Upper lobe of left lung (tissue), 6 donors: ENCODE results near the gene THRA. TPM values are rescaled to one million over a fixed set of nuclear protein-coding genes. Genes with fewer than 3 reads are reported as not detected.

Source experiments
- ATAC-seq, 2 donors: fragments of 200-7000 bp; cut with Tn5 transposase; one replicate each; pipeline ENCODE4 v1.9.1; 2022; ENCODE audit warnings: mild to moderate bottlenecking in 2 of 2, moderate library complexity in 2 of 2; ENCODE audit not compliant: low FRiP score in 2 of 2
- DNase-seq, 2 donors: peaks; one replicate each; pipeline ENCODE4 v3.0.0-alpha.2; 2019 to 2020
- H3K27ac ChIP-seq, 4 donors: fragments of 200-600 bp; sonication (generic); one replicate each; pipeline ENCODE4 v1.5.1; 2016 to 2019
- H3K27me3 ChIP-seq, 4 donors: fragments of 200-600 bp; sonication (generic); one replicate each; pipeline ENCODE4 v1.5.1; 2017 to 2019
- H3K36me3 ChIP-seq, 4 donors: fragments of 200-600 bp; sonication (generic); one replicate each; pipeline ENCODE4 v1.5.1; 2016 to 2019
- H3K4me1 ChIP-seq, 4 donors: fragments of 200-600 bp; sonication (generic); one replicate each; pipeline ENCODE4 v1.5.1; 2018 to 2019
- H3K4me3 ChIP-seq, 4 donors: fragments of 200-600 bp; sonication (generic); one replicate each; pipeline ENCODE4 v1.5.1; 2017 to 2019; ENCODE audit warnings: mild to moderate bottlenecking in 2 of 4, moderate library complexity in 1 of 4
- H3K9me3 ChIP-seq, 4 donors: fragments of 200-600 bp; sonication (generic); one replicate each; pipeline ENCODE4 v1.5.1; 2018 to 2019
- EP300 ChIP-seq, 4 donors: sonication (generic); formaldehyde crosslinking; IDR thresholded peaks; one replicate each; pipeline ENCODE4 v1.5.1; 2017; ENCODE audit warnings: antibody characterized with exemption in 4 of 4, control low read depth in 2 of 4
- POLR2A ChIP-seq, 4 donors: fragments of 450-650 bp; IDR thresholded peaks; one replicate each; pipeline ENCODE4 v1.5.1; 2016 to 2017; ENCODE audit warnings: antibody characterized with exemption in 4 of 4, mild to moderate bottlenecking in 2 of 4
- POLR2AphosphoS5 ChIP-seq, 2 donors: sonication (generic); formaldehyde crosslinking; IDR thresholded peaks; one replicate each; pipeline ENCODE4 v1.5.1; 2017; ENCODE audit warnings: antibody characterized with exemption in 2 of 2
- WGBS, 2 donors: methylation state at CpG; one replicate each; pipeline ENCODE4 v1.1.5; 2017 to 2018; 5-methylcytosine and 5-hydroxymethylcytosine counted together
- total RNA-seq, 6 donors: library from RNA; depleted of rRNA in 4 of 6; stranded (reverse); fragments of >200 nt in 4 of 6; gene quantifications; one replicate each; pipeline versions ENCODE4 v1.1.0 to v1.2.1, GENCODE V29; 2016 to 2021
- TF ChIP-seq, protein P1 (sequence below), 6 experiments: fragments of 450-650 bp in 4 of 6; fragments of 200-600 bp in 2 of 6; sonication (generic) in 2 of 6; IDR thresholded peaks; one replicate each; pipeline ENCODE4 v1.5.1; 2016 to 2019; ENCODE audit warnings: antibody characterized with exemption in 6 of 6
- donor health status: DM: no; HTN: no; CAD: no; lungs with moderate emphysema.
- donor health status: DM: no; HTN: yes; CAD: no; lungs with severe emphysema.

Gene THRA
- total RNA-seq, 6 donors from 2014 or later = 31.0 to 55.3 (median 49.9) TPM

GRCh38 chr17:40059729-40060475 lies 2.9 kb upstream of the THRA start:
- H3K4me1 ChIP-seq = peaks cover 15 to 32% (median 28%) of the 10 kb centered on the region in 4 donors
- TF ChIP-seq, protein P1, sequence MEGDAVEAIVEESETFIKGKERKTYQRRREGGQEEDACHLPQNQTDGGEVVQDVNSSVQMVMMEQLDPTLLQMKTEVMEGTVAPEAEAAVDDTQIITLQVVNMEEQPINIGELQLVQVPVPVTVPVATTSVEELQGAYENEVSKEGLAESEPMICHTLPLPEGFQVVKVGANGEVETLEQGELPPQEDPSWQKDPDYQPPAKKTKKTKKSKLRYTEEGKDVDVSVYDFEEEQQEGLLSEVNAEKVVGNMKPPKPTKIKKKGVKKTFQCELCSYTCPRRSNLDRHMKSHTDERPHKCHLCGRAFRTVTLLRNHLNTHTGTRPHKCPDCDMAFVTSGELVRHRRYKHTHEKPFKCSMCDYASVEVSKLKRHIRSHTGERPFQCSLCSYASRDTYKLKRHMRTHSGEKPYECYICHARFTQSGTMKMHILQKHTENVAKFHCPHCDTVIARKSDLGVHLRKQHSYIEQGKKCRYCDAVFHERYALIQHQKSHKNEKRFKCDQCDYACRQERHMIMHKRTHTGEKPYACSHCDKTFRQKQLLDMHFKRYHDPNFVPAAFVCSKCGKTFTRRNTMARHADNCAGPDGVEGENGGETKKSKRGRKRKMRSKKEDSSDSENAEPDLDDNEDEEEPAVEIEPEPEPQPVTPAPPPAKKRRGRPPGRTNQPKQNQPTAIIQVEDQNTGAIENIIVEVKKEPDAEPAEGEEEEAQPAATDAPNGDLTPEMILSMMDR (IDR thresholded peaks at IDR 0.05) = no peak
- TF ChIP-seq POLR2A (IDR thresholded peaks at IDR 0.05) (no peak), EP300 (IDR thresholded peaks at IDR 0.05) (no peak), POLR2AphosphoS5 (IDR thresholded peaks at IDR 0.05) (no peak)
- no peak overlapping the region for H3K4me3 ChIP-seq
- no peaks in the 10 kb centered on the region for H3K36me3 ChIP-seq
- no peak for ATAC-seq
- WGBS, 2 donors = 72 to 73% methylated on average over 8 of the region's 8 CpGs
- H3K27ac ChIP-seq = peak overlapping the region; percentile 21 to 83 (median 58)
- H3K9me3 ChIP-seq = no peaks in the 10 kb centered on the region
- H3K27me3 ChIP-seq = no peaks in the 10 kb centered on the region
- DNase-seq = no peak

DNA sequence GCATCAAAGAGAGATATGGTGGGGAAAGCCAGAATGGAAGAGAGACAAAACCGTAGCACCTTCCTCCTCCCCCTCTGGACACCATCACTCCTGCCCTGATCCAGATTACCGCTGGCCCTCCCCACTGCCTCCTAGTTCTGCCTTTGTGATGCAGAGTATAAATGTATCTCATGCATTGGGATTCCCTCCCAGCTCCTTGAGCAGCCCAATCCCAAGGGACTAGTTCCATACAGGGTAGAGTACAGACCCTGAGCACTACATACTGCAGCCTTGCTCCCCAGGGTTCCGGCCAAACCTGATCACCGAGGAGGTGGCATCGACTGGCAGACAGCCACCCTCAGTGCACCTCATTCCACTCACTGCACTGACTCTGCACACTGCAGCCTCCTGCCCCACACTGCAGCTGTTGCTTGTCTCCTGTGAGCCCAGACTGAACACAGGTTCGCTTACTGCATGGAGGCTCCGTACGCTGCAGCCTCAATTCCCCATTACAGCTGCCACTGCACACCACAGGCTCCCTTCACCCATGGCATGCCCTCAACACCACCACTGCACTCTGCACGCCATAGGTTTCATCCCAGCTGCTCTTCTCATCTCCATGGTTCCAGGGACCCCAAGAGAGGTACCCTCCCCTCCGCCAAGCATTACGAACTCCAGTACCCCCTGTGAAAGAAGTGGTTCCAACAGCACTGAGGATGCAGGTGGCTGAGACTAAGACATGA lies 1.7 kb upstream of the THRA start:
- H3K4me3 ChIP-seq = no peak overlapping the region
- 88 to 93% methylated on average over 10 to 11 of the region's 11 CpGs for WGBS, 2 donors
- ATAC-seq (no peak), DNase-seq (no peak)
- peak overlapping the region in 1 of 4 donors; percentile 78 for H3K27ac ChIP-seq
- no peaks in the 10 kb centered on the region for H3K27me3 ChIP-seq
- H3K36me3 ChIP-seq = no peaks in the 10 kb centered on the region
- H3K9me3 ChIP-seq = no peaks in the 10 kb centered on the region
- TF ChIP-seq POLR2A (IDR thresholded peaks at IDR 0.05) (no peak), EP300 (IDR thresholded peaks at IDR 0.05) (no peak), POLR2AphosphoS5 (IDR thresholded peaks at IDR 0.05) (no peak)
- TF ChIP-seq, protein P1 (IDR thresholded peaks at IDR 0.05) = no peak
- H3K4me1 ChIP-seq = peaks cover 27 to 44% (median 39%) of the 10 kb centered on the region in 4 donors

DNA sequence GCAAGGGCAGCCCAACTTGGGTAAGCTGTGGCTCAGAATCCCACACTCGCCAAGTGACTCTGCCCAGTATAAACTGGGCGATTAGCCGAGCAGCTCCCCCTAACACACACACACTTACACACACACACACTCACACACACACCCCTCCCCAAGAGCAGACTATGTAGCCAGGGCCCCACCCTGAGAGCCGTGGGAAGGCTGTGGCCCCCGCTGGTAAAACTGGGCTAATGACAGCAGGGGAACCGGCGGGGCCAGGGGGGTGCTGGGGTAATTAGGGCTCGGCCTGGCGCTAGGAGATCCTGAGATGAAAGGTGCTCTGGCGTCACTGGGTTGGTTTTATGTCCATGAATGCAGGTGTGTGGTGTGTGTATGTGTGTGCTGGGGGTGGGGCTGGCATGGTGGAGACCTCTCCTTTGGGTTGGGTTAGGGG lies 1.1 kb upstream of the THRA start:
- 64 to 73% methylated on average over 10 of the region's 10 CpGs for WGBS, 2 donors
- Histone ChIP-seq H3K27ac (peak overlapping the region in 2 of 4 donors; percentile 96 to 97), H3K9me3 (no peaks in the 10 kb centered on the region), H3K4me1 (peaks cover 29 to 48% (median 42%) of the 10 kb centered on the region in 4 donors), H3K36me3 (no peaks in the 10 kb centered on the region), H3K27me3 (no peaks in the 10 kb centered on the region), H3K4me3 (no peak overlapping the region)
- TF ChIP-seq, protein P1 (IDR thresholded peaks at IDR 0.05) = no peak
- no peak for TF ChIP-seq POLR2A (IDR thresholded peaks at IDR 0.05)
- TF ChIP-seq POLR2AphosphoS5 (IDR thresholded peaks at IDR 0.05) = no peak
- DNase-seq (peak in 1 of 2 donors; percentile 37), ATAC-seq (no peak)

- peak; percentile 72 to 91 for DNase-seq
- Histone ChIP-seq H3K36me3 (no peaks in the 10 kb centered on the region), H3K27me3 (no peaks in the 10 kb centered on the region), H3K4me1 (peaks cover 38 to 65% (median 51%) of the 10 kb centered on the region in 4 donors), H3K9me3 (no peaks in the 10 kb centered on the region), H3K27ac (peak overlapping the region; percentile 95 to 97 (median 96)), H3K4me3 (peak overlapping the region; percentile 96 to 100 (median 98))
- TF ChIP-seq POLR2AphosphoS5 (IDR thresholded peaks at IDR 0.05) (peak in 1 of 2 donors; percentile 6), EP300 (IDR thresholded peaks at IDR 0.05) (no peak), POLR2A (IDR thresholded peaks at IDR 0.05) (peak in 2 of 4 donors; percentile 62 to 75)
- TF ChIP-seq, protein P1 (IDR thresholded peaks at IDR 0.05) = peak in 1 of 6 experiments; percentile 36
- ATAC-seq = peak; percentile 43 to 65
- 0% methylated on average over 7 to 14 of the region's 42 CpGs for WGBS, 2 donors
Observed at GRCh38 chr17:40063187-40063771, 514 bp downstream of the THRA start.
